Neural cell (in vitro differentiated cells): ENCODE results near the gene MYOZ2. TPM values are rescaled to one million over a fixed set of nuclear protein-coding genes. Genes with fewer than 3 reads are reported as not detected.

Experiments
- H2AFZ ChIP-seq: fragments of 200-600, 300-800 bp; sonication (generic), shearing (Covaris generic); 2 replicates; pipeline ENCODE4 v1.6.0; 2014; ENCODE audit warnings: low read depth, mild to moderate bottlenecking, antibody characterized with exemption, low read length, moderate library complexity
- H3F3A ChIP-seq: fragments of 200-600 bp; shearing (Covaris generic); 2 replicates; pipeline ENCODE4 v1.6.1; 2016; ENCODE audit warnings: mild to moderate bottlenecking, moderate library complexity, mixed read lengths, antibody characterized with exemption, low read length; ENCODE audit not compliant: insufficient read depth, poor library complexity, severe bottlenecking
- H3K27ac ChIP-seq: fragments of 200-600, 300-800 bp; sonication (generic), shearing (Covaris generic); 2 replicates; pipeline ENCODE4 v1.5.1; 2014; ENCODE audit warnings: mild to moderate bottlenecking, low read length, moderate library complexity
- H3K27me3 ChIP-seq: fragments of 300-800, 200-600 bp; sonication (generic), shearing (Covaris generic); 2 replicates; pipeline ENCODE4 v1.6.0; 2014; ENCODE audit warnings: mild to moderate bottlenecking, low read depth, low read length, moderate library complexity; ENCODE audit not compliant: insufficient read depth
- H3K36me3 ChIP-seq: fragments of 300-800, 200-600 bp; sonication (generic), shearing (Covaris generic); 2 replicates; pipeline ENCODE4 v1.5.1; 2014; ENCODE audit warnings: mild to moderate bottlenecking, antibody characterized with exemption, low read length, moderate library complexity; ENCODE audit not compliant: insufficient read depth
- H3K4me2 ChIP-seq: fragments of 300-800, 200-600 bp; sonication (generic), shearing (Covaris generic); 2 replicates; pipeline ENCODE4 v1.6.0; 2014; ENCODE audit warnings: mild to moderate bottlenecking, low read length
- H3K4me3 ChIP-seq: fragments of 300-800, 200-600 bp; sonication (generic), shearing (Covaris generic); 2 replicates; pipeline ENCODE4 v1.5.1; 2014; ENCODE audit warnings: mild to moderate bottlenecking, low read length, moderate library complexity
- H3K79me2 ChIP-seq: fragments of 200-600 bp; shearing (Covaris generic); replicated peaks from 2 replicates; pipeline ENCODE4 v1.6.0; 2014; ENCODE audit warnings: mild to moderate bottlenecking, low read length, moderate library complexity; ENCODE audit not compliant: insufficient read depth
- H3K9ac ChIP-seq: fragments of 300-800, 200-600 bp; sonication (generic), shearing (Covaris generic); 2 replicates; pipeline ENCODE4 v1.6.1; 2016; ENCODE audit warnings: mild to moderate bottlenecking, low read length, mixed read lengths
- H3K9me2 ChIP-seq: fragments of 200-600 bp; shearing (Covaris generic); 2 replicates; pipeline ENCODE4 v1.6.1; 2016; ENCODE audit warnings: mild to moderate bottlenecking, low read length, mixed read lengths; ENCODE audit not compliant: insufficient read depth
- H3K9me3 ChIP-seq: fragments of 200-600, 300-800 bp; sonication (generic), shearing (Covaris generic); 2 replicates; pipeline ENCODE4 v1.6.1; 2016; ENCODE audit warnings: mild to moderate bottlenecking, mixed run types, low read length, moderate library complexity, mixed read lengths
- H4K20me1 ChIP-seq: fragments of 200-600 bp; shearing (Covaris generic); 2 replicates; pipeline ENCODE4 v1.6.1; 2016; ENCODE audit warnings: mild to moderate bottlenecking, mixed run types; ENCODE audit not compliant: insufficient read depth
- EP300 ChIP-seq: fragments of 450-650 bp; conservative IDR thresholded peaks from 2 replicates; pipeline ENCODE4 v1.6.1; 2014; ENCODE audit warnings: antibody characterized with exemption, mild to moderate bottlenecking, moderate library complexity; ENCODE audit not compliant: poor library complexity, severe bottlenecking
- EZH2 ChIP-seq: fragments of 200-600, 300-800 bp; shearing (Covaris generic), sonication (generic); IDR thresholded peaks from 2 replicates; pipeline ENCODE4 v1.6.1; 2014; ENCODE audit warnings: antibody characterized with exemption, low read length, borderline replicate concordance, mild to moderate bottlenecking; ENCODE audit not compliant: insufficient read depth, poor library complexity, severe bottlenecking
- MXI1 ChIP-seq: fragments of 450-650 bp; conservative IDR thresholded peaks from 2 replicates; pipeline ENCODE4 v1.6.1; 2014; ENCODE audit warnings: antibody characterized with exemption, mild to moderate bottlenecking; ENCODE audit not compliant: poor library complexity, severe bottlenecking
- POLR2AphosphoS5 ChIP-seq: IDR thresholded peaks from 2 replicates; pipeline ENCODE4 v1.6.1; 2012
- RAD21 ChIP-seq: fragments of 450-650 bp; conservative IDR thresholded peaks from 2 replicates; pipeline ENCODE4 v1.6.1; 2014; ENCODE audit warnings: antibody characterized with exemption, mild to moderate bottlenecking, moderate library complexity
- SMC3 ChIP-seq: fragments of 450-650 bp; conservative IDR thresholded peaks from 2 replicates; pipeline ENCODE4 v1.6.1; 2014; ENCODE audit warnings: antibody characterized with exemption, mild to moderate bottlenecking, moderate library complexity; ENCODE audit not compliant: poor library complexity
- TAF1 ChIP-seq: IDR thresholded peaks from 2 replicates; pipeline ENCODE4 v1.6.1; 2012; ENCODE audit warnings: low read depth
- polyA plus RNA-seq: library from polyadenylated mRNA; depleted of rRNA; stranded (reverse); fragments of >200 nt; gene quantifications from 2 replicates; pipeline ENCODE4 v1.2.3, GENCODE V29; 2014
- TF ChIP-seq, protein P1 (sequence below): IDR thresholded peaks from 2 replicates; pipeline ENCODE4 v1.6.1; 2012; ENCODE audit warnings: borderline replicate concordance
- TF ChIP-seq, protein P2 (sequence below): fragments of 450-650 bp; IDR thresholded peaks from 2 replicates; pipeline ENCODE4 v1.5.1; 2014; ENCODE audit warnings: antibody characterized with exemption, mild to moderate bottlenecking, moderate library complexity; ENCODE audit not compliant: poor library complexity, severe bottlenecking

MYOZ2 gene
- polyA plus RNA-seq, 1 donor from 2014 or later = not detected

DNA sequence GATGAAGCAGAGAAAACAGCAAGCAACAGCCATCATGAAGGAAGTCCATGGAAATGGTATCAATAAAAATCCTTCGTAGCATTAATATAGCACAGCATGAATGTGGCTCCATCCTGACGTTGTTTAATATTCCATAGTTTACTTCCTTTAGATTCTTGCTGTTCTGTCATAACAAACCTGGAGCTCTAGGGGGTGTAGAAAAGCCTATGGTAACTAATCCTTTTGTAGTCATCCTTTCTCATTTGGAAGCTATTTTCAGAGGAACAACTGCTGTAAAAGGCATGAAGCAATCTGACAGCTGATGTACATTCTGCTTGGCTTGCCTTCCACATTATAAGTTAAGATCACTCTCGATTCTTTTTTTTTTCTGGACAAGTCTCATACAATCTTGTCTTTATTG, 914 bp downstream of the MYOZ2 start:
- H3K9me3 ChIP-seq = no peaks in the 10 kb centered on the region
- peak overlapping the region; percentile 18 for H3K4me3 ChIP-seq
- H4K20me1 ChIP-seq = no peaks in the 10 kb centered on the region
- no peak overlapping the region for H2AFZ ChIP-seq
- H3K79me2 ChIP-seq = no peaks in the 10 kb centered on the region
- H3K9ac ChIP-seq = no peak overlapping the region
- no peaks in the 10 kb centered on the region for H3K36me3 ChIP-seq
- TF ChIP-seq EP300 (peak; percentile 35), EZH2 (no peak), MXI1 (no peak), TAF1 (no peak)
- TF ChIP-seq, protein P1, sequence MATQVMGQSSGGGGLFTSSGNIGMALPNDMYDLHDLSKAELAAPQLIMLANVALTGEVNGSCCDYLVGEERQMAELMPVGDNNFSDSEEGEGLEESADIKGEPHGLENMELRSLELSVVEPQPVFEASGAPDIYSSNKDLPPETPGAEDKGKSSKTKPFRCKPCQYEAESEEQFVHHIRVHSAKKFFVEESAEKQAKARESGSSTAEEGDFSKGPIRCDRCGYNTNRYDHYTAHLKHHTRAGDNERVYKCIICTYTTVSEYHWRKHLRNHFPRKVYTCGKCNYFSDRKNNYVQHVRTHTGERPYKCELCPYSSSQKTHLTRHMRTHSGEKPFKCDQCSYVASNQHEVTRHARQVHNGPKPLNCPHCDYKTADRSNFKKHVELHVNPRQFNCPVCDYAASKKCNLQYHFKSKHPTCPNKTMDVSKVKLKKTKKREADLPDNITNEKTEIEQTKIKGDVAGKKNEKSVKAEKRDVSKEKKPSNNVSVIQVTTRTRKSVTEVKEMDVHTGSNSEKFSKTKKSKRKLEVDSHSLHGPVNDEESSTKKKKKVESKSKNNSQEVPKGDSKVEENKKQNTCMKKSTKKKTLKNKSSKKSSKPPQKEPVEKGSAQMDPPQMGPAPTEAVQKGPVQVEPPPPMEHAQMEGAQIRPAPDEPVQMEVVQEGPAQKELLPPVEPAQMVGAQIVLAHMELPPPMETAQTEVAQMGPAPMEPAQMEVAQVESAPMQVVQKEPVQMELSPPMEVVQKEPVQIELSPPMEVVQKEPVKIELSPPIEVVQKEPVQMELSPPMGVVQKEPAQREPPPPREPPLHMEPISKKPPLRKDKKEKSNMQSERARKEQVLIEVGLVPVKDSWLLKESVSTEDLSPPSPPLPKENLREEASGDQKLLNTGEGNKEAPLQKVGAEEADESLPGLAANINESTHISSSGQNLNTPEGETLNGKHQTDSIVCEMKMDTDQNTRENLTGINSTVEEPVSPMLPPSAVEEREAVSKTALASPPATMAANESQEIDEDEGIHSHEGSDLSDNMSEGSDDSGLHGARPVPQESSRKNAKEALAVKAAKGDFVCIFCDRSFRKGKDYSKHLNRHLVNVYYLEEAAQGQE = no peak
- TF ChIP-seq, protein P2, sequence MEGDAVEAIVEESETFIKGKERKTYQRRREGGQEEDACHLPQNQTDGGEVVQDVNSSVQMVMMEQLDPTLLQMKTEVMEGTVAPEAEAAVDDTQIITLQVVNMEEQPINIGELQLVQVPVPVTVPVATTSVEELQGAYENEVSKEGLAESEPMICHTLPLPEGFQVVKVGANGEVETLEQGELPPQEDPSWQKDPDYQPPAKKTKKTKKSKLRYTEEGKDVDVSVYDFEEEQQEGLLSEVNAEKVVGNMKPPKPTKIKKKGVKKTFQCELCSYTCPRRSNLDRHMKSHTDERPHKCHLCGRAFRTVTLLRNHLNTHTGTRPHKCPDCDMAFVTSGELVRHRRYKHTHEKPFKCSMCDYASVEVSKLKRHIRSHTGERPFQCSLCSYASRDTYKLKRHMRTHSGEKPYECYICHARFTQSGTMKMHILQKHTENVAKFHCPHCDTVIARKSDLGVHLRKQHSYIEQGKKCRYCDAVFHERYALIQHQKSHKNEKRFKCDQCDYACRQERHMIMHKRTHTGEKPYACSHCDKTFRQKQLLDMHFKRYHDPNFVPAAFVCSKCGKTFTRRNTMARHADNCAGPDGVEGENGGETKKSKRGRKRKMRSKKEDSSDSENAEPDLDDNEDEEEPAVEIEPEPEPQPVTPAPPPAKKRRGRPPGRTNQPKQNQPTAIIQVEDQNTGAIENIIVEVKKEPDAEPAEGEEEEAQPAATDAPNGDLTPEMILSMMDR = no peak
- H3K9me2 ChIP-seq = no peaks in the 10 kb centered on the region
- no peak overlapping the region for H3K4me2 ChIP-seq
- H3K27me3 ChIP-seq = no peaks in the 10 kb centered on the region
- H3K27ac ChIP-seq = no peak overlapping the region
- H3F3A ChIP-seq = no peaks in the 10 kb centered on the region

DNA sequence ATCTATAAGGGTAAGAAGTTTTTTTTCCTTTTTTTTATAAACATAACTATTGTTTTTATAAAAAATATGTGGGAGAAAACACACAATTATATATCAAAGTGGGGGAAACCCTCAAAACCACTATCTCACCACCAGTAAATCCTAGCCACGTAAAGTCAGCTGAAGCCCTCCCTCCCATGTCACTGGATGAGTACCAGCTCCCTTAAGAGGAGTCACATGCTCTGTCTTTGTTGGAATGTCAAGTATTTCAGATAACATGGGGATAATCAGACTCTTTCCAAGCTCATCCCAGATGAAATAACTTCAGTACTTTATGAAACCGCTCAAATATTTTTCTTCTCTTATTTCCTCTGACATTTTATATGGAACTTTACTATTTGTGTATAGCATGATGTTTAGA, 2.4 kb downstream of the MYOZ2 start:
- no peak overlapping the region for H3K4me3 ChIP-seq
- no peak overlapping the region for H2AFZ ChIP-seq
- no peaks in the 10 kb centered on the region for H4K20me1 ChIP-seq
- H3K27ac ChIP-seq = no peak overlapping the region
- TF ChIP-seq TAF1 (no peak), EZH2 (no peak), RAD21 (no peak), POLR2AphosphoS5 (no peak), EP300 (no peak), MXI1 (no peak), SMC3 (no peak)
- TF ChIP-seq, protein P2 = no peak
- TF ChIP-seq, protein P1 = no peak
- no peaks in the 10 kb centered on the region for H3K9me2 ChIP-seq
- no peak overlapping the region for H3K4me2 ChIP-seq
- H3K36me3 ChIP-seq = no peaks in the 10 kb centered on the region
- no peaks in the 10 kb centered on the region for H3K79me2 ChIP-seq
- H3F3A ChIP-seq = no peaks in the 10 kb centered on the region
- H3K27me3 ChIP-seq = no peaks in the 10 kb centered on the region
- H3K9me3 ChIP-seq = no peaks in the 10 kb centered on the region
- no peak overlapping the region for H3K9ac ChIP-seq
